GM12875 (cell line): Measurements from ENCODE around the gene PRMT5.

Source experiments
- H3K4me3 ChIP-seq: one replicate; pipeline ENCODE4 v1.5.1; 2011; ENCODE audit warnings: low read depth, low read length, control low read depth
- TF ChIP-seq, protein P1 (sequence below): IDR thresholded peaks from 2 replicates; pipeline ENCODE4 v1.5.1; 2011; ENCODE audit warnings: low read depth, mild to moderate bottlenecking, control low read depth, inconsistent platforms, low read length, moderate library complexity, borderline replicate concordance; ENCODE audit not compliant: insufficient read depth

PRMT5 gene

DNA sequence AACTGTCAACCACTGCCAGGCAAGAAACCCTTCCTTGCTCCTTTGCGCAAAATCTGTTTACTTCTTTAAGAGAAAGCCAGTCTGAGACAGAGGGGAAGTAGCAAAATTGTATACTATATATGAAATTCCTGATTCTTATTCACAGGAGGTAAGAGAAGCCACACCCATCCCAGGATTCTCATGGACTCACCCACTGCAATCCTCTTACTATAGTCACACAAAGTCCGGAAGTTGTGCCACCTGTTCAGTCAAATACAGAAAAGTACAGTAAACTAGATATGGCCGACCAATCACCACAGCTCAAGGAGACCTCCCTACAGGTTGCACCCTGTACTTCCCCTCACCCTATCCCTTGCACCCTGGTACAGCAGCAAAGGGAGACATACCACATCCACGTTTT, 2.9 kb downstream of the PRMT5 start:
- TF ChIP-seq, protein P1, sequence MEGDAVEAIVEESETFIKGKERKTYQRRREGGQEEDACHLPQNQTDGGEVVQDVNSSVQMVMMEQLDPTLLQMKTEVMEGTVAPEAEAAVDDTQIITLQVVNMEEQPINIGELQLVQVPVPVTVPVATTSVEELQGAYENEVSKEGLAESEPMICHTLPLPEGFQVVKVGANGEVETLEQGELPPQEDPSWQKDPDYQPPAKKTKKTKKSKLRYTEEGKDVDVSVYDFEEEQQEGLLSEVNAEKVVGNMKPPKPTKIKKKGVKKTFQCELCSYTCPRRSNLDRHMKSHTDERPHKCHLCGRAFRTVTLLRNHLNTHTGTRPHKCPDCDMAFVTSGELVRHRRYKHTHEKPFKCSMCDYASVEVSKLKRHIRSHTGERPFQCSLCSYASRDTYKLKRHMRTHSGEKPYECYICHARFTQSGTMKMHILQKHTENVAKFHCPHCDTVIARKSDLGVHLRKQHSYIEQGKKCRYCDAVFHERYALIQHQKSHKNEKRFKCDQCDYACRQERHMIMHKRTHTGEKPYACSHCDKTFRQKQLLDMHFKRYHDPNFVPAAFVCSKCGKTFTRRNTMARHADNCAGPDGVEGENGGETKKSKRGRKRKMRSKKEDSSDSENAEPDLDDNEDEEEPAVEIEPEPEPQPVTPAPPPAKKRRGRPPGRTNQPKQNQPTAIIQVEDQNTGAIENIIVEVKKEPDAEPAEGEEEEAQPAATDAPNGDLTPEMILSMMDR: no peak
- no peak overlapping the region for H3K4me3 ChIP-seq

DNA sequence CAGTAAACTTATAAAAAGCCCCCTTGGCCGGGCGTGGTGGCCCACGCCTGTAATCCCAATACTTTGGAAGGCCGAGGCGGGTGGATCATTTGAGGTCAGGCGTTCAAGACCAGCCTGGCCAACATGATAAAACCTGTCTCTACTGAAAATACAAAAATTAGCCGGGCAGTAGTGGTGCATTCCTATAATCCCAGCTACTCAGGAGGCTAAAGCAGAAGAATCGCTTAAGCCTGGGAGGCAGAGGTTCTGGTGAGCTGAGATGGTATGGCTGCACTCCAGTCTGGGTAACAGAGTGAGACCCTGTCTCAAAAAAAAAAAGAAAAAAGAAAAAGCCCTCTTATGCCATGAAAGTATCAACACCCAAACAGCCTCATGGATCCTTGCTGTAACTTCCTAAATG, 3.7 kb downstream of the PRMT5 start:
- no peak overlapping the region for H3K4me3 ChIP-seq
- TF ChIP-seq, protein P1: no peak

- TF ChIP-seq, protein P1: no peak
- H3K4me3 ChIP-seq: no peak overlapping the region
Observed at GRCh38 chr14:22923746-22924145, 5.4 kb downstream of the PRMT5 start.

DNA sequence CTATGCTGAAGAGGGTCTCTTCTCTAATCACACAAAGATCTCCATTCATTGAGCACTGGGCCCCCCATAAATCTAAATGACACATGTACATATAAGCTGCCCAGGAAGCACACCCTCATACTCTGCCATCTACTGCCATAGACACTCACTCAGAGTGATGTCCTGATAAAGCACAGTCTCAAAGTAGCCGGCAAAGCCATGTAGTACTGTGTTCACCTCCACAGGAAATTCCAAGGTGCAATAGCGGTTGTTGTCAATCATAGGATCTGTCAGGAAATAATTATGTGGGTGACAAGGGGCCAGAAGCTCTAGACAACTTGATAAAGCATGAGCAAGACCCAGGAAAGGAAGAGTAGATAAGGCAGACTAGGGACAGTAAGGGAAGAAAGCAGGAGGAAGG, 6.9 kb downstream of the PRMT5 start:
- TF ChIP-seq, protein P1: no peak
- H3K4me3 ChIP-seq: no peak overlapping the region

DNA sequence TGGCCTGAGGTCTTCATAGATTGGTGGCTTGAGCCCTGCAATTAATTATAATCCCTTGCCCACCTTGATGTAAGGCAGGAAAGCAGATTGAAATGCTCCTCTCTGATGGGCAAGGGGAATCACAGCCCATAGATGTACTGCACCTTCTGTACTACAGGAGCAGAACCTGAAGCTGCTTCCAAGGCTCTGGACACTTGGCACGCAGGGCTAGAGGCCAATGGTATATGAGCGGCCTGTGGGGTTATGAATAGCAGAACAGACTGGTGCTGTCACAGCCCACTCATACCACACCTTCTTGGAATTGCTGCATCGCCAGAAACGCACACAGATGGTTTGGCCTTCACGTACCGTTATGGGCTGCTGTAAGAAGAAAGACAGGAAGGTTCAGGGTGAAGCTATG, 8.5 kb downstream of the PRMT5 start:
- H3K4me3 ChIP-seq: no peak overlapping the region
- TF ChIP-seq, protein P1: no peak

DNA sequence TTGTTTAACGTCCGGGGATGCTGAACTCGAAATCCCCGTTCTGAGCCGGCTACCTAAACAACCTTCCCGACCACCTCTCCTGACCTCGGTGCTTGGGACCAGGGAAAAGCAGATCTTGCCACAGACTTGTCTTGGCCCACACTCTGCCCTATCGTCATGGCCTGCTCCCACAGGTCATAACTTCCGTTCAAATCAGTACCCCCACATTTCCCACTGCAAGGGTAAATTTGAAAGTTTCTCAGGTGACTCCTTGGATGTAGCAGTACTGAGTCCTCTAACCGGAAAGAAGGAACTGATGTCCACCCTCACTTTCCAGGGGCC, 9.6 kb downstream of the PRMT5 start:
- H3K4me3 ChIP-seq: peak overlapping the region; percentile 38
- TF ChIP-seq, protein P1: no peak

- peak within 1 kb of the TSS; percentile 54 for H3K4me3 ChIP-seq
Observed at GRCh38 chr14:22918804-22919600, 10.2 kb downstream of the PRMT5 start, which contains the start of gene RBM23. RBM23 (minus strand) TSS chr14:22919149.

More at GRCh38 chr14:22918804-22919600, 10.2 kb downstream of the PRMT5 start, which contains the start of gene RBM23:
- TF ChIP-seq, protein P1: no peak
